HG03095 (cell line): ENCODE results near the gene CPT1A.

ENCODE experiments used
- ATAC-seq: cut with Tn5 transposase; IDR thresholded peaks from one replicate; pipeline ENCODE4 v1.9.1; 2021; ENCODE audit warnings: moderate library complexity; ENCODE audit not compliant: unreplicated experiment

The CPT1A gene

DNA sequence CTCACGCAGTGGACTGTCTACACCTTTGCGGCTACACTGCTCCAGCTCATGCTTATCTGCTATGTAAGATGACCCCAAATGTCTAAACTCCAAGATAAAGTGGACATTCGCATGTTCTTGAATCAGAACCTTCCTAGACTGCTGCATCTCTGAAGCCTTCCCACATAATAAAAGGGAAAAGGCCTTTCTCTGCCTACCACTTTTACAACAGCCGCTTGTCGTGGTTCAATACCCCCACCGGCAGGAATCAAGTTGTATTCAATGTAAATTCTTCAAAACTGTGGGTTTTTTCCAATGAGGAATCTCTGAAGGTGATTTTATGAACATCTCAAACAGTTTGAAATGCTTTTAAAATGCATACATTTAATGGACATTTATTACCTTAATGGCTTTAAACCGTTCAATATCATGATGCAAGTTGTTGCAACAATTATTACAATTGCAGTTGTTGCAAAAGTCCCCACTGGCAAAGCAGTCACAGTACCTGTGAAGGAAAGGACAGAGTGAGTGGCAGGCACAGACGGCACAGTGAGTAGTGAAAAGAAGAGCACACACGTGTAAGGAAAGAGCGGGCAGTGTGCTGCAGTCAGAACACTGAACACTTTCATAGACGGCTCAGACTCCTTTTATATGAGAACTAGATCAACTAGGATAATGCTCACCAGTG lies 126.1 kb downstream of the CPT1A start:
- ATAC-seq, result no peak

DNA sequence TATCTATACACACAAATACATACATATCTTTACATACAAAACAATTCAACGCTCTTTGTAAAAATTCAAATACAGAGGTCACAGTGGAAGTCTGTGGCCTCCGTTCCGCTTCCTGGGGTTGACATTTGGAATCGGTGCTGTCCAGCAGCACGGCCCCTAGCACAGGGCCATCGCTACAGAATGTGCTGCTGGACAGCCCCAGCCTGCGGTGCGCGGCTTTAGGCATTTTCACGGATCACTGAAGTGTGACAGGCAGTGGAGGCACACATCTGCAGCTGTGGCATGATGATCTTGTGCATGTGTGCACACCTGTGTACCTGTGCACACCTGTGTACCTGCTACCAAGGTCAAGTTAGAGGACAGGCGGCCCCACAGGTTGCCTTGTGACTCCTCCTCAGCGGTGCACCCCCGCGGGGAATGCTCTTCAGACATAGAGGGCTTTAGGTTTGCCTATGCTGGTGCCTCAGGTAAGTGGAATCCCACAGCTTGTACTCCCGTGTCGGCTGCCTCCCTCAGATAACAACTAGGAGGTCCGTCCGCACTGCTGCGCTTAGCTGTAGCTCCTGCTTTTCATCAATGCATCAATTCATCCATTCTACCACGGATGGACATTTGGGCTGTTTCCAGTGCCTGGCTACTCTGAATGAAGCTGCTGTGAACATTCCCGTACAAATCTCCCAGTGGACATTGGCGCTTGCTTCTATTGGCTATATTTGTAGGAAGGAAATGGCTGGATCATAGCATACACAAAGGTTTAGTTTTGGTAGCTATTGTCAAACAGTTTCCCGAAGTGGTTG lies 127.5 kb downstream of the CPT1A start:
- ATAC-seq, result no peak

DNA sequence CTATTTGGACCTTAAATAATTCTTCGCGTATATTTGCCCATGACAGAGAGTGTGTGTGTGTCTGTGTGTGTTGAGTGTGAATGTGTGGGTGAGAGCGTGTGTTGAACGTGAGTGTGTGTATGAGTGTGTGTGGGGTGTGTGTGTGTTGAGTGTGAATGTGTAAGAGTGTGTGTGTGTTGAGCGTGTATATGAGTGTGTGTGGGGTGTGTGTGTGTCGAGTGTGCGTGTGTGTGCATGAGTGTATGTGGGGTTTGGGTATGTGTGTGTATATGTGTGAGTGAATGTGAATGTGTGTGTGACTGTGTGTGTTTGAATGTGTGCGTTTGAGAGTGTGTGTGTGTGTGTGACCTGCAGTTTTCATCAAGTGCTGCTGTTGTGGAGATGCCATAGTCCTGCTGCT lies 130.6 kb downstream of the CPT1A start:
- no peak for ATAC-seq

GRCh38 chr11:68710409-68710808 lies 131.3 kb downstream of the CPT1A start:
- ATAC-seq, result no peak

GRCh38 chr11:68709062-68709461 lies 132.7 kb downstream of the CPT1A start:
- no peak for ATAC-seq

DNA sequence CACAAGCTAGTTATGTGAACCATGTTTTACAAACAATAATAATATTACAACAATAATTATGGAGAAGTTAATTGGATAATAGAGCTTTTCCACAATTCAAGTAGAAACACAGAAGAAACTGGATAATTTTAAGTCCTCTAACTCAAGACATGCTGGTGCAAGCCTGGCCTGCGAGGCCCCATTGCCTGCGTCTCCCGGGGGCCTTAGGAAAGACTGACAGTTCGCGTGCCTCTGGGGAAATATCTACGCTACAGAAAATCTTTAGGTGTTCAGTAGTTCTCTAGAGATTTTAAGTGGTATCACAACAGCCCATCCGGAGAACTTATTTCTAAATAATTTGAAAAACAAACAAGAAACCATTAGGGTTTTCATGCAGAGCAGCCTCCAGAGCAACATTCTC lies 134.2 kb downstream of the CPT1A start:
- ATAC-seq, result no peak

DNA sequence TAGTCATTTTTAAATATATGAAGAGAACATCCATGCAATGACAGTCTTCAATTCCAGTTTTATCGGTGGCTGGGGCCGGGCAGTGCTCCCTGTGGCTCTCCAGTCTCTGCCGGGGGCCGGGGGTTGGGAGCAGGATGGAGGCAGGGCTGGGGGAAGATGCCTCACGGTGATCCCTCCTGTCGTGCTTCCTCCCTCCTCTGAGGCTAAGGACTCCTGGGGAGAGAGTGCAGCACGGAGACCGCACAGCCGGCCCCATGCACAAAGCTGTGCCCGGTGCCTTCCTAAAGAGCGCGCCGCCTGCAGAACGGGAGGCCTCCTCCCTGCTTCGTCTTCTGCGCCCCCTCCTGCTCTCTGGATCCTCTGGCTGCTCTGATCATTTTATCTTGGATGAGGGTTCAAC lies 136.8 kb downstream of the CPT1A start:
- ATAC-seq, result no peak
